Measurements from ENCODE around the gene BDKRB2.

Gene BDKRB2

GRCh38 chr14:96252999-96253539 lies 48.4 kb downstream of the BDKRB2 start:
- no peak for DNase-seq (ENCODE audit: low spot score)

- no peak for DNase-seq (ENCODE audit: low spot score)
Measured at GRCh38 chr14:96254687-96255086, 50.0 kb downstream of the BDKRB2 start.

- DNase-seq (ENCODE audit: low spot score), result no peak
Measured at GRCh38 chr14:96255501-96256366, 51.1 kb downstream of the BDKRB2 start, which contains the start of gene BDKRB1. Gene BDKRB1 (plus strand): TSS chr14:96256210. CDS start chr14:96263683, 7,473 bp downstream.

- no peak for DNase-seq (ENCODE audit: low spot score)
Measured at GRCh38 chr14:96256407-96256806, 51.8 kb downstream of the BDKRB2 start.

- DNase-seq (ENCODE audit: low spot score), result no peak
Measured at GRCh38 chr14:96257056-96257455, 52.4 kb downstream of the BDKRB2 start.

GRCh38 chr14:96257900-96258299 lies 53.3 kb downstream of the BDKRB2 start:
- no peak for DNase-seq (ENCODE audit: low spot score)

GRCh38 chr14:96260341-96260821 lies 55.7 kb downstream of the BDKRB2 start:
- DNase-seq (ENCODE audit: low spot score), result no peak

GRCh38 chr14:96261053-96261452 lies 56.4 kb downstream of the BDKRB2 start:
- no peak for DNase-seq (ENCODE audit: low spot score)

- DNase-seq (ENCODE audit: low spot score), result no peak
Measured at GRCh38 chr14:96261772-96262655, 57.4 kb downstream of the BDKRB2 start.

- no peak for DNase-seq (ENCODE audit: low spot score)
Measured at GRCh38 chr14:96263347-96264199, 58.9 kb downstream of the BDKRB2 start.

GRCh38 chr14:96264200-96264553 lies 59.5 kb downstream of the BDKRB2 start:
- DNase-seq (ENCODE audit: low spot score), result no peak

GRCh38 chr14:96264853-96265252 lies 60.2 kb downstream of the BDKRB2 start:
- no peak for DNase-seq (ENCODE audit: low spot score)

- DNase-seq (ENCODE audit: low spot score), result no peak
Measured at GRCh38 chr14:96265383-96266095, 60.9 kb downstream of the BDKRB2 start.

- DNase-seq (ENCODE audit: low spot score), result no peak
Measured at GRCh38 chr14:96267336-96267735, 62.7 kb downstream of the BDKRB2 start.

GRCh38 chr14:96267916-96268315 lies 63.3 kb downstream of the BDKRB2 start:
- DNase-seq (ENCODE audit: low spot score), result no peak

GRCh38 chr14:96268431-96269358 lies 64.1 kb downstream of the BDKRB2 start:
- DNase-seq (ENCODE audit: low spot score), result no peak

- DNase-seq (ENCODE audit: low spot score), result no peak
Measured at GRCh38 chr14:96269359-96269710, 64.7 kb downstream of the BDKRB2 start.

- DNase-seq (ENCODE audit: low spot score), result no peak
Measured at GRCh38 chr14:96270565-96271420, 66.2 kb downstream of the BDKRB2 start.

GRCh38 chr14:96271421-96271762 lies 66.8 kb downstream of the BDKRB2 start:
- no peak for DNase-seq (ENCODE audit: low spot score)
